SU-DHL-6 (cell line): ENCODE measurements around the gene ARHGAP6.

ENCODE experiments used
- H2AFZ ChIP-seq: fragments of 200-600 bp; sonication (generic); 2 replicates; pipeline ENCODE4 v1.6.1; 2014; ENCODE audit warnings: low read depth, mild to moderate bottlenecking, moderate library complexity, mixed read lengths, antibody characterized with exemption, low read length; ENCODE audit not compliant: severe bottlenecking
- H3F3A ChIP-seq: fragments of 200-600 bp; shearing (Covaris generic); 2 replicates; pipeline ENCODE4 v1.6.0; 2016; ENCODE audit warnings: antibody characterized with exemption, mild to moderate bottlenecking; ENCODE audit not compliant: insufficient read depth
- H3K27ac ChIP-seq: fragments of 200-600 bp; sonication (generic); 2 replicates; pipeline ENCODE4 v1.5.1; 2016; ENCODE audit warnings: low read depth, mild to moderate bottlenecking, low read length, moderate library complexity, mixed read lengths
- H3K27me3 ChIP-seq: fragments of 200-600 bp; sonication (generic), shearing (Covaris generic); 2 replicates; pipeline ENCODE4 v1.6.0; 2014; ENCODE audit warnings: mild to moderate bottlenecking, low read length
- H3K36me3 ChIP-seq: fragments of 200-600 bp; sonication (generic); 2 replicates; pipeline ENCODE4 v1.6.1; 2014; ENCODE audit warnings: mild to moderate bottlenecking, low read length, mixed read lengths
- H3K4me2 ChIP-seq: fragments of 300-600, 200-600 bp; shearing (Covaris generic), sonication (generic); 2 replicates; pipeline ENCODE4 v1.6.0; 2014; ENCODE audit warnings: low read length, low read depth, mild to moderate bottlenecking; ENCODE audit not compliant: poor library complexity, severe bottlenecking
- H3K4me3 ChIP-seq: fragments of 200-600 bp; sonication (generic); 2 replicates; pipeline ENCODE4 v1.5.1; 2014; ENCODE audit warnings: antibody characterized with exemption, low read length, mild to moderate bottlenecking, mixed read lengths; ENCODE audit not compliant: insufficient read depth, poor library complexity, severe bottlenecking
- H3K79me2 ChIP-seq: fragments of 200-600 bp; sonication (generic); 2 replicates; pipeline ENCODE4 v1.6.1; 2014; ENCODE audit warnings: mild to moderate bottlenecking, low read length, moderate library complexity; ENCODE audit not compliant: insufficient read depth
- H3K9ac ChIP-seq: fragments of 200-600 bp; sonication (generic); 2 replicates; pipeline ENCODE4 v1.7.0; 2014; ENCODE audit warnings: mild to moderate bottlenecking, low read length
- H3K9me2 ChIP-seq: fragments of 200-600 bp; sonication (generic); replicated peaks from 2 replicates; pipeline ENCODE4 v1.6.1; 2014; ENCODE audit warnings: low read length; ENCODE audit not compliant: insufficient read depth
- H3K9me3 ChIP-seq: fragments of 200-600 bp; sonication (generic); 2 replicates; pipeline ENCODE4 v1.6.1; 2014; ENCODE audit warnings: low read length, mixed read lengths; ENCODE audit not compliant: insufficient read depth
- H4K20me1 ChIP-seq: fragments of 200-600 bp; sonication (generic); 2 replicates; pipeline ENCODE4 v1.6.1; 2014; ENCODE audit warnings: low read depth, mild to moderate bottlenecking, antibody characterized with exemption, low read length, moderate library complexity, mixed read lengths
- CTCF ChIP-seq: fragments of 200-600 bp; sonication (generic); IDR thresholded peaks from one replicate; pipeline ENCODE4 v1.5.1; 2017; ENCODE audit warnings: antibody characterized with exemption, mild to moderate bottlenecking, low read length, moderate library complexity; ENCODE audit not compliant: insufficient read depth, poor library complexity, severe bottlenecking
- EZH2phosphoT487 ChIP-seq: fragments of 200-600 bp; sonication (generic), shearing (Covaris generic); conservative IDR thresholded peaks from 2 replicates; pipeline ENCODE4 v1.6.1; 2018; ENCODE audit warnings: mild to moderate bottlenecking, antibody characterized with exemption, low read length, moderate library complexity, mixed read lengths

Gene ARHGAP6

GRCh38 chrX:11408109-11408405, 257.7 kb downstream of the ARHGAP6 start:
- H4K20me1 ChIP-seq: no peaks in the 10 kb centered on the region
- no peak overlapping the region for H3K9ac ChIP-seq
- no peak overlapping the region for H3K4me2 ChIP-seq
- no peaks in the 10 kb centered on the region for H3K9me3 ChIP-seq
- no peaks in the 10 kb centered on the region for H3K36me3 ChIP-seq
- no peak overlapping the region for H3K27ac ChIP-seq
- TF ChIP-seq CTCF: no peak
- TF ChIP-seq EZH2phosphoT487: no peak
- H3K79me2 ChIP-seq: no peaks in the 10 kb centered on the region
- H2AFZ ChIP-seq: no peak overlapping the region
- no peak overlapping the region for H3K4me3 ChIP-seq
- H3K27me3 ChIP-seq: no peaks in the 10 kb centered on the region
- H3F3A ChIP-seq: no peaks in the 10 kb centered on the region
- H3K9me2 ChIP-seq: no peaks in the 10 kb centered on the region

- no peaks in the 10 kb centered on the region for H3K79me2 ChIP-seq
Measured at GRCh38 chrX:11407331-11408108, 258.2 kb downstream of the ARHGAP6 start.

GRCh38 chrX:11406109-11406765, 259.5 kb downstream of the ARHGAP6 start:
- Histone ChIP-seq H3K9me3 (no peaks in the 10 kb centered on the region), H3K4me2 (no peak overlapping the region), H4K20me1 (no peaks in the 10 kb centered on the region), H3K27ac (no peak overlapping the region), H3F3A (no peaks in the 10 kb centered on the region), H3K9me2 (no peaks in the 10 kb centered on the region), H3K9ac (no peak overlapping the region), H2AFZ (no peak overlapping the region), H3K79me2 (no peaks in the 10 kb centered on the region), H3K27me3 (no peaks in the 10 kb centered on the region), H3K36me3 (no peaks in the 10 kb centered on the region), H3K4me3 (no peak overlapping the region)
- TF ChIP-seq EZH2phosphoT487 (no peak), CTCF (no peak)

More at GRCh38 chrX:11407331-11408108, 258.2 kb downstream of the ARHGAP6 start:
- Histone ChIP-seq H3K9ac (no peak overlapping the region), H3K9me3 (no peaks in the 10 kb centered on the region), H3K4me2 (no peak overlapping the region), H3K36me3 (no peaks in the 10 kb centered on the region), H3K9me2 (no peaks in the 10 kb centered on the region), H2AFZ (no peak overlapping the region), H3F3A (no peaks in the 10 kb centered on the region), H3K27ac (no peak overlapping the region), H3K27me3 (no peaks in the 10 kb centered on the region), H3K4me3 (no peak overlapping the region), H4K20me1 (no peaks in the 10 kb centered on the region)
- TF ChIP-seq EZH2phosphoT487 (no peak), CTCF (no peak)
